Pancreas (tissue), 10 donors: ENCODE data around the gene BTBD19. TPM values are rescaled to one million over a fixed set of nuclear protein-coding genes. Genes with fewer than 3 reads are reported as not detected.

Experiments
- ATAC-seq, 4 donors: fragments of 200-7000 bp; cut with Tn5 transposase; one replicate each; pipeline versions ENCODE4 v1.8.0 to v1.9.1; 2020; ENCODE audit warnings: mild to moderate bottlenecking in 4 of 4, moderate library complexity in 4 of 4
- DNase-seq, 6 donors: peaks; one replicate each; pipeline ENCODE4 v3.0.0-alpha.2; 2020
- FAIRE-seq: peaks from 2 replicates; lab custom pipeline; 2012; peaks lifted over from hg19 to GRCh38; lab: Jason Lieb, UNC
- H3K27ac ChIP-seq, 4 donors: fragments of 200-600 bp; sonication (generic); 1 replicate in 3 of 4; 2 replicates in 1 of 4; pipeline versions ENCODE4 v1.5.0 to v1.8.0; 2020
- H3K27me3 ChIP-seq, 4 donors: fragments of 200-600 bp; one replicate each; pipeline ENCODE4 v1.8.0; 2021
- H3K36me3 ChIP-seq, 3 donors: fragments of 200-600 bp; sonication (generic) in 1 of 3; one replicate each; pipeline versions ENCODE4 v1.5.0 to v1.8.0; 2020 to 2021
- H3K4me1 ChIP-seq, 3 donors: fragments of 200-600 bp; one replicate each; pipeline ENCODE4 v1.8.0; 2021
- H3K4me3 ChIP-seq, 4 donors: fragments of 200-600 bp; sonication (generic) in 2 of 4; one replicate each; pipeline versions ENCODE4 v1.5.0 to v1.8.0; 2020 to 2021
- H3K9me3 ChIP-seq, 4 donors: fragments of 200-600 bp; one replicate each; pipeline ENCODE4 v1.8.0; 2021
- WGBS, 2 donors: extraction: QIAGEN DNeasy Blood & Tissue Kit; methylation state at CpG; one replicate each; pipeline ENCODE4 v1.1.7; 2013; 5-methylcytosine and 5-hydroxymethylcytosine counted together
- intact Hi-C, 3 donors: fragments of 100-400 bp; cut with DNase I; formaldehyde crosslinking; loops; one replicate each; pipeline versions ENCODE4 v1.11.1 to v1.14.2; 2022
- polyA plus RNA-seq, 2 donors: library from polyadenylated mRNA; stranded (reverse); fragments of 200-250 nt; gene quantifications; one replicate each; pipeline ENCODE4 v1.2.3, GENCODE V29; 2013
- total RNA-seq, 6 donors: library from RNA; stranded (reverse); fragmentation: NEBNext Ultra II Directional in 4 of 6; extraction: Animal tissue kit (Norgen Biotek cat#: 25700) in 4 of 6; gene quantifications; one replicate each; pipeline versions ENCODE4 v1.2.1 to v1.2.4, GENCODE V29; 2021 to 2023
- TF ChIP-seq, protein P1 (sequence below), 4 donors: fragments of 200-600 bp; sonication (generic) in 3 of 4; IDR thresholded peaks; one replicate each; pipeline versions ENCODE4 v1.5.0 to v1.8.0; 2021; ENCODE audit warnings: antibody characterized with exemption in 4 of 4
- donor health status: healthy with polysubstance abuse.
- donor health status: DM: no; HTN: no; CAD: no; lungs with moderate emphysema.
- donor health status: DM: no; HTN: no; CAD: no.
- donor health status: control.
- donor health status: control.
- donor health status: Bipolar disorder and iron deficiency.
- donor health status: DM: yes; HTN: yes; CAD: no.
- donor health status: DM: no; HTN: no; CAD: no.
- donor health status: DM: no; HTN: no; CAD: no.
- donor health status: DM: yes; HTN: yes; CAD: no.

Gene BTBD19
- total and polyA plus RNA-seq, 8 donors, result 0.91 to 5.7 (median 2.6) TPM

- Histone ChIP-seq H3K36me3 (peaks cover 0 to 32% (median 10%) of the 10 kb centered on the region in 3 donors), H3K9me3 (no peaks in the 10 kb centered on the region), H3K4me1 (peaks cover 17 to 36% (median 22%) of the 10 kb centered on the region in 3 donors), H3K4me3 (no peak overlapping the region), H3K27me3 (no peaks in the 10 kb centered on the region), H3K27ac (no peak overlapping the region)
- intact Hi-C loops, result no loop called here
- WGBS, 2 donors, result 84 to 90% methylated on average over 9 of the region's 9 CpGs
- peak in 1 of 6 donors; percentile 33 for DNase-seq
- ATAC-seq, result no peak
- TF ChIP-seq, protein P1, sequence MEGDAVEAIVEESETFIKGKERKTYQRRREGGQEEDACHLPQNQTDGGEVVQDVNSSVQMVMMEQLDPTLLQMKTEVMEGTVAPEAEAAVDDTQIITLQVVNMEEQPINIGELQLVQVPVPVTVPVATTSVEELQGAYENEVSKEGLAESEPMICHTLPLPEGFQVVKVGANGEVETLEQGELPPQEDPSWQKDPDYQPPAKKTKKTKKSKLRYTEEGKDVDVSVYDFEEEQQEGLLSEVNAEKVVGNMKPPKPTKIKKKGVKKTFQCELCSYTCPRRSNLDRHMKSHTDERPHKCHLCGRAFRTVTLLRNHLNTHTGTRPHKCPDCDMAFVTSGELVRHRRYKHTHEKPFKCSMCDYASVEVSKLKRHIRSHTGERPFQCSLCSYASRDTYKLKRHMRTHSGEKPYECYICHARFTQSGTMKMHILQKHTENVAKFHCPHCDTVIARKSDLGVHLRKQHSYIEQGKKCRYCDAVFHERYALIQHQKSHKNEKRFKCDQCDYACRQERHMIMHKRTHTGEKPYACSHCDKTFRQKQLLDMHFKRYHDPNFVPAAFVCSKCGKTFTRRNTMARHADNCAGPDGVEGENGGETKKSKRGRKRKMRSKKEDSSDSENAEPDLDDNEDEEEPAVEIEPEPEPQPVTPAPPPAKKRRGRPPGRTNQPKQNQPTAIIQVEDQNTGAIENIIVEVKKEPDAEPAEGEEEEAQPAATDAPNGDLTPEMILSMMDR (IDR thresholded peaks at IDR 0.05), result no peak
- no peak for FAIRE-seq
Observed at GRCh38 chr1:44803062-44803311, 5.3 kb upstream of the BTBD19 start.

DNA sequence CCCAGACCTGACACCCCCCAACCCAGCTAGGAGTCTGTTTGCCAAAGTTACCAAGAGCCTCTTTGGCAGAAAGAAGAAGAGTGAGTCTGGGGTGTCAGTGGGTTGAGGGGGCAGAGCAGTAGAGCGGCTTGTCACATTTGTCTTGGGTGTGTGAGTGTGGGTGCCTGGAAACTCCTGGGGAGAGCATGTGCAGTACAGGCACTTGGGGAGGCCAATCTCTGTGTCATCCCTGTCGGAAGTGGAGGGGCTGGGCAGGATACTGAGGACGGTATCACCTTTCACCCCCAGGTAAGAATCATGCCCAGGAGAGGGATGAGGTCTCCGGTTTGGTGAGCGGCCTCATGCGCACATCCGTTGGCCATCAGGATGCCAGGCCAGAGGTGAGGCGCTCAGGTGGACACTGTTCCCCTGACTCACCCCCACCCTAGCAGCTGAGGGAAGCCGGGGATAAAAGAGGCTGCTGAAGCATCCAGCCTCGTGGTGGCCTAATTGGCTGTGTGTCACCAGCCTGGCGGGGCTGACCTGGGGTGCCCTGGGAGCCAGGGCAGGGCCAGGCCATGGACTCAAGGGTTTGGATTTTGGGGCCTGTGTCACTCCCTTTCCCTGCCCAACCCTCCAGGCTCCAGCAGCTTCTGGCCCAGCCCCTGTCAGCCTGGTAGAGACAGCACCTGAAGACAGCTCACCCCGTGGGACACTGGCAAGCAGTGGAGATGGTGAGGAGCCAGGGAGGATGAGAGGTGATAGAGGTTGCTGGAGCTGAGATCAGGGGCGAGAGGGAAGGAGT lies 4.8 kb upstream of the BTBD19 start:
- intact Hi-C loops, result no loop called here
- peak in 2 of 6 donors; percentile 47 to 62 for DNase-seq
- Histone ChIP-seq H3K27ac (no peak overlapping the region), H3K27me3 (no peaks in the 10 kb centered on the region), H3K9me3 (no peaks in the 10 kb centered on the region), H3K36me3 (peaks cover 0 to 32% (median 10%) of the 10 kb centered on the region in 3 donors), H3K4me3 (no peak overlapping the region), H3K4me1 (peaks cover 22 to 41% (median 27%) of the 10 kb centered on the region in 3 donors)
- WGBS, 2 donors, result 88 to 93% methylated on average over 12 to 13 of the region's 13 CpGs
- TF ChIP-seq, protein P1 (IDR thresholded peaks at IDR 0.05), result no peak
- FAIRE-seq, result no peak
- ATAC-seq, result no peak

- H3K27ac ChIP-seq, result peak overlapping the region; percentile 5 to 98 (median 96)
- TF ChIP-seq, protein P1 (IDR thresholded peaks at IDR 0.05), result no peak
- FAIRE-seq (no peak), DNase-seq (peak in 2 of 6 donors; percentile 56 to 71), ATAC-seq (no peak)
- WGBS, 2 donors, result 92 to 93% methylated on average over 20 of the region's 20 CpGs
- H3K4me1 ChIP-seq, result peaks cover 40 to 56% (median 41%) of the 10 kb centered on the region in 3 donors
- H3K36me3 ChIP-seq, result peaks cover 0 to 32% (median 10%) of the 10 kb centered on the region in 3 donors
- no peaks in the 10 kb centered on the region for H3K9me3 ChIP-seq
- no peak overlapping the region for H3K4me3 ChIP-seq
- H3K27me3 ChIP-seq, result no peaks in the 10 kb centered on the region
- intact Hi-C loops, result no loop called here
Observed at GRCh38 chr1:44805311-44806024, 2.9 kb upstream of the BTBD19 start.

DNA sequence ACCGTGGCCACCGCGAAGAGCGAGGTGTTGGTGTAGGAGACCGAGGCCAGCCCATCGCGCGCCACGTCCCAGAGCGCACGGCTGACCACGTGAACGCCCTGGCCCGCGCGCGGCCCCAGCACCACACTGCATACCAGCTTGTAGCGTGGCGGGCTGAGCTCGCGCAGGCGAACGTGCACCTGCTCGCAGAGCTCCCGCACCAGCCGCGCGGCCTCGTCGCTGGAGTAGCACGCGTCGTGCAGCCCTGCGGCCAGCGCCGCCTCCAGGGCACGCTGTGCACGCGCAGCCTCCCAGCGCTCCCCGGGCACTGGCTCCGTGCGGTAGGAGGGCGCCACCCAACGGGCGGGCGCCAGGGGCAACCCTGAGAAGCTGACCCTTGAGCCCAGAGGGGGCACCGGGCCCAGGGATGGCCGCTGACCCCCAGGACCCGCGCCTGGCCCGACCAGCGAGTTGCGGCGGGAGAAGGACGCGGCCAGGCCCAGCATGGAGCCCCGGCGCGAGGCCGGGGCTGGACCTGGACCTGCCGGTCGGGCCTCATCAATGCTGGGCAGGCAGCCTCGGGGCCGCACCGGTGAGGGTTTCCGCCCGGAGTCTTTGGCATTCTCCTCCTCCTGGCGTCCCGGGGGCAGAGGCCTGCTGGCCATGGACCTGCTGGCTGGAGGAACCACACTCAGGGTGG lies 2.2 kb upstream of the BTBD19 start:
- Histone ChIP-seq H3K4me1 (peaks cover 40 to 59% (median 41%) of the 10 kb centered on the region in 3 donors), H3K27ac (peak overlapping the region; percentile 94 to 99 (median 98)), H3K9me3 (no peaks in the 10 kb centered on the region), H3K36me3 (peaks cover 0 to 32% (median 10%) of the 10 kb centered on the region in 3 donors), H3K4me3 (no peak overlapping the region), H3K27me3 (no peaks in the 10 kb centered on the region)
- DNase-seq (peak in 5 of 6 donors; percentile 28 to 86 (median 67)), FAIRE-seq (no peak), ATAC-seq (no peak)
- 93 to 94% methylated on average over 58 to 70 of the region's 70 CpGs for WGBS, 2 donors
- intact Hi-C loops, result no loop called here
- TF ChIP-seq, protein P1 (IDR thresholded peaks at IDR 0.05), result no peak
